GM12878 (cell line): ENCODE measurements around the gene SSNA1.

Experiments
- BRCA1 ChIP-seq: IDR thresholded peaks from 2 replicates; pipeline ENCODE4 v1.6.1; 2011; ENCODE audit warnings: low read depth, low read length, improper control_type of control experiment
- CEBPB ChIP-seq, 2 experiments: fragments of 150-350 bp in 1 of 2; IDR thresholded peaks; 2 replicates each; pipeline ENCODE4 v1.6.1; 2012 to 2014; ENCODE audit warnings: low read depth in 2 of 2, low read length in 2 of 2, borderline replicate concordance in 1 of 2, inconsistent platforms in 1 of 2
- CTCF ChIP-seq, 3 experiments: IDR thresholded peaks in 2 of 3; conservative IDR thresholded peaks in 1 of 3; 2 replicates each; pipeline ENCODE4 v1.5.1; 2011; ENCODE audit warnings: low read depth in 3 of 3, low read length in 3 of 3, mild to moderate bottlenecking in 3 of 3, control low read depth in 2 of 3, moderate library complexity in 2 of 3, inconsistent platforms in 1 of 3, mixed read lengths in 1 of 3; ENCODE audit not compliant: control insufficient read depth in 2 of 3, insufficient read depth in 1 of 3; ENCODE audit errors: extremely low read depth in 1 of 3
- ESRRA ChIP-seq: IDR thresholded peaks from 2 replicates; pipeline ENCODE4 v1.6.1; 2012; ENCODE audit warnings: mild to moderate bottlenecking, low read length, improper control_type of control experiment
- JUND ChIP-seq: IDR thresholded peaks from 2 replicates; pipeline ENCODE4 v1.6.1; 2012; ENCODE audit warnings: low read depth, mild to moderate bottlenecking, low read length, improper control_type of control experiment, moderate library complexity
- REST ChIP-seq: IDR thresholded peaks from 2 replicates; pipeline ENCODE4 v1.6.1; 2012; ENCODE audit warnings: mild to moderate bottlenecking, low read depth, low read length
- USF2 ChIP-seq: IDR thresholded peaks from 2 replicates; pipeline ENCODE4 v1.6.1; 2011; ENCODE audit warnings: low read depth, low read length, improper control_type of control experiment, borderline replicate concordance
- ZBTB4 ChIP-seq: fragments of 450-650 bp; formaldehyde crosslinking; IDR thresholded peaks from 2 replicates; pipeline ENCODE4 v1.4.0; 2022; ENCODE audit warnings: mild to moderate bottlenecking, moderate library complexity

- TF ChIP-seq CTCF (IDR thresholded peaks at IDR 0.05 in 2 of 3, conservative IDR thresholded peaks at IDR 0.05 in 1 of 3; ENCODE audit: control insufficient read depth in 2 of 3, extremely low read depth in 1 of 3, insufficient read depth in 1 of 3, low read depth in 3 of 3, low read length in 3 of 3) (no peak), REST (no peak; the same call in 1 of the 2 replicates), ESRRA (no peak), BRCA1 (no peak), ZBTB4 (CRISPR knock-in tag) (no peak), CEBPB (IDR thresholded peaks at IDR 0.05; ENCODE audit: borderline replicate concordance in 1 of 2, low read depth in 2 of 2, low read length in 2 of 2) (no peak), JUND (no peak), USF2 (no peak)
Measured at GRCh38 chr9:137145731-137146526, 42.5 kb upstream of the SSNA1 start.
